Thyroid gland (tissue), 4 donors: ENCODE measurements around the gene UBE2D2.

Source experiments
- CTCF ChIP-seq, 6 experiments: fragments of 200-600 bp in 3 of 6; fragments of 450-650 bp in 3 of 6; sonication (generic) in 3 of 6; IDR thresholded peaks; one replicate each; pipeline ENCODE4 v1.5.1; 2016 to 2019; ENCODE audit warnings: antibody characterized with exemption in 6 of 6, mild to moderate bottlenecking in 2 of 6, inconsistent platforms in 1 of 6, moderate library complexity in 1 of 6
- POLR2A ChIP-seq, 2 donors: fragments of 450-650 bp; IDR thresholded peaks; one replicate each; pipeline ENCODE4 v1.6.1; 2017; ENCODE audit warnings: antibody characterized with exemption in 2 of 2, mild to moderate bottlenecking in 2 of 2, moderate library complexity in 1 of 2

GRCh38 chr5:139670369-139671095, 109.4 kb downstream of the UBE2D2 start:
- TF ChIP-seq CTCF (IDR thresholded peaks at IDR 0.05) (peak in 1 of 6 experiments; percentile 15), POLR2A (IDR thresholded peaks at IDR 0.05) (no peak)
